ENCODE data around the gene CPS1.

DNA sequence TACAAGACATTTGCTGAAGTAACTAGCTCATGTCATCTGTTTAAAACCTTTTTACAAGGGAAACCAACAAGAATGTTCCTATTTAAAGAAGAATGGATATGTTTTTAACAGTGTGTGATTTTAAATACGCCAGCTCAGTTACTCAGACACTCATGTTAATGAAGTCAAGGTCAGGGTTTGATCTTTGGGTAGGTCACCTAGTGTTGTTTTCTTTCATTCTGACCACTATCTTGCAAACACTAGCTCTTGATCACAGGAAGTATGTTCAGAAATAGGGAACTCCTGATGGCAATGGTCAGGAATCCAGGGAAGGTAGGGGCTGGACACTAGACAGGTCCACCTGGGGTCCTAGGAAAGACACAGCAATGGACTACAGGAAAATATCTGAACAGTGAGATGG is 116.7 kb downstream of the CPS1 start:
- no peak for TF ChIP-seq POLR2A (IDR thresholded peaks at IDR 0.05)
- no peak for TF ChIP-seq CTCF (IDR thresholded peaks at IDR 0.05)
